Measurements from ENCODE around the gene FAM13A.
A peak's percentile ranks its signal among the peaks of the same experiment; 100 is the strongest.

FAM13A gene

DNA sequence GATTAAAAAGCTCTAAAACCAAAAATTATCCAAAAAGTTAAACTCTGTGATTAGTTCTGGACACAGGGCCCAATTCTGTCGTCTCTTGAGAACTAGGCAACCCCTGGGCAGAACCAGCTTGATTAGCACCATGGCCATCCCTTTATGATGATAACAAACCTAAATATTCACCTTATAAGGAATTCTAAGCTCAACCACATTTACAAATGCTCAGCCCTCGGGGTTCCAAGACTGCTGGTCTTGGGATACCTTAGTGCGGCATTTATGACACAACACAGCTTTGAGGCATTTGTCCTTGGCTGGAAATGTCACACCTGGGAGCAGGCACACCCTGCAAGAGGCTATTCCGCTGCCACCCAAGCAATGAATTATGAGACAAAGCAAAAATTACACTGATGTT is 331.8 kb downstream of the FAM13A start:
- no peak for DNase-seq (ENCODE audit: low read depth in 2 of 3, low spot score in 1 of 3)

DNA sequence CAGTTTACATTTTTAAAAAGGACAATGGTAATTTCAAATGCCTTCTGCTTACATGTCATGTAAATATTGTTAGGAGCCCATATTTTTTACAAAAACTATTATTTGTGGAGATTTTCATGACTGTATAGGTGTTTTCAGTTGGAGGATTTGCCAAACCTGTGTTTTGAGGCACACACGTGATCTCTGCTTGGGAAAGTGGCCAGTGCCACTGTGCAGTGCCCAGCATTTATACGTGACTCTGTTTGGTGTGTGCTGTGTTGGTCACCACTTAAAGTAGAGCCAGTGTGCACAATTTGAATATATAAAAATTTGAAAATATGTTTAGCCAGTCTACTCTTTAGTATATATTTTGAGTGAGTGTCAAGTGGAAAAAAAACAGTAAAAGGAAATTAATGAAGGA is 332.6 kb downstream of the FAM13A start:
- no peak for DNase-seq (ENCODE audit: low read depth in 2 of 3, low spot score in 1 of 3)

DNA sequence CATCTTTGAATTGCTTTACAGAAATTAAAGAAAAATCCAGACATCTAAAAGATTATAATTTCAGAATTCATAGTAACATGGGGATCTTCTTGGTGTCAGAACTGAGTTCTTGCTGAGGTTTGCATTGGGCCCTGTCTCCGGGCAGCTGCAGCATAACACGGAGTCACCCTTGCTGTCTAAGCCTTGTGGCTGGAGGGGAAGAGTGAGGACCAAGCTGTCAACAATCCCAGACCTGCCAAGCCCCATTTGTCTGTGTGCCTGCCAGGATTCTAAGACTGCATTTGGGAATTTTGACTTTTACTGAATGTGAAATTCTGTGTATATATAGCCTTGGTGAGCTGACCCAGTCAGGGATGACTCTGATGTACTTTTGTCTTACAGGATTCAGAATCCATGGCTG is 334.2 kb downstream of the FAM13A start:
- DNase-seq (ENCODE audit: low read depth in 2 of 3, low spot score in 1 of 3) = no peak

DNA sequence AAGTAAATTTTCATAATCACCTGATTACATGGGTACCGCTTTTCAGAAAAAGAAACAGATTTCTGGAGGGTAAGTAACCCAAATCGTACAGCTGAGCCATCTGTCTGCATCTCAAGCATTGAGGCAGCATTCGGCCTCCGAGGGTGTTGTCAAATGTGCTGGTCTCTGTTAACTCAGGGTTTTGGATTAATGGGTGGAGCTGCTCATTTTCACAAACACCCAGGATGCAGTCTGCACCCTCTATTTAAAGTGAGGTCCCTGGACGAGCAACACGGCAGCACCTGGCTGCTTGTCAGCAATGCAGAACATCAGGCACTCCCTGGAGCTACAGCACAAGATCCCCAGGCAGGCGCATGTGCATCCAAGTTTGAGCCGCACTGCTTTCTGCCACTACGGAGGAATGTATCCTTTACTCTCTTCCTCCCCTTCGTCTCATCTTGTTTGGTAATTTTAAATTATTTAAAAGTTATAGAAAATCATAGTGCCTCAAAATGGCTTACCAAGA is 334.7 kb downstream of the FAM13A start:
- DNase-seq (ENCODE audit: low read depth in 2 of 3, low spot score in 1 of 3) = no peak

DNA sequence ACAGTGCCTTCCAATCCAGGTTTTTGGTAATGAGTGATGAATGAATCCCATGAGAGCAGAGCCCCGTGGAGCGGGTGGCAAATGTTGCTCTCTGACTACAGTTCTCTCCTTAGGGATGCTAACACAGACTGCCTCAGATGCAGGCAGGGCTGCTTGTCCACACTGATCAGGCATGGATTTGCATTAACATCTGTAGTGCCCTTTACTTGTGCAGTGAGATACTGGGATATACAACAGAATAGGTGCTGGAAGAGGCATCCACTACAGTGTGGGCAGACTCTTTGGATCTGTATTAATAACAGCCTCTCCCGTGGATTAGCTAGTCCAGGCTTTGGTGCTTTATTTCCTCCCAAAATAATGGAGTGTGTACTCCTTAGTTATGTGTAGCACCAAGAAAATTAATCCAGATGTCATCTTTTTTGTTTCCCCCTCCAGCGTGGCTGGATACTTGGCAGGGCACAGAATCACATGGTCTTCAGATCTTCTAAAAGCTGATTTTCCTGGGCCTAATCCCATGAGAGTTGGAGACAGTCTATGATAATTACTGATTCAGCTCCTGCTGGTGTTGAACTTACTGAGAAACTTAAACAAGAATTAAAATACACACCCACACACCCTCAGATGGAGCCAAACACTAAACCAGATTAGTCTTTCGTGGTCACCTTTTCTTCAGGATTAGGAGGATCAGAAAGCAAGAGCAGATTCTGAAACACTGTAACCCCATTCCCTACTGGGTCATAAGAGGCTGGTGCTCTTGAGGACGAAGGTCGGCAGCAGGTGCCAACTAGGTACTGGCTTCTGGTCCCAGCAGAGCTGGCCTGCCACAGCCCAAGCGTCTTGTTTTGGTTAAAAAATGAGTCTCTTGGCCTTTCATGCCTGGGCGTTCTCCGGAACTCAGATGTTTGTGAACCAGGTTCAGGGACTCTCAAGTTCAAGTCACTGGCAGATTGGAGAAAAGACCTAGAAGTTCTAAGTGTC is 336.2 kb downstream of the FAM13A start:
- no peak for DNase-seq (ENCODE audit: low read depth in 2 of 3, low spot score in 1 of 3)

DNA sequence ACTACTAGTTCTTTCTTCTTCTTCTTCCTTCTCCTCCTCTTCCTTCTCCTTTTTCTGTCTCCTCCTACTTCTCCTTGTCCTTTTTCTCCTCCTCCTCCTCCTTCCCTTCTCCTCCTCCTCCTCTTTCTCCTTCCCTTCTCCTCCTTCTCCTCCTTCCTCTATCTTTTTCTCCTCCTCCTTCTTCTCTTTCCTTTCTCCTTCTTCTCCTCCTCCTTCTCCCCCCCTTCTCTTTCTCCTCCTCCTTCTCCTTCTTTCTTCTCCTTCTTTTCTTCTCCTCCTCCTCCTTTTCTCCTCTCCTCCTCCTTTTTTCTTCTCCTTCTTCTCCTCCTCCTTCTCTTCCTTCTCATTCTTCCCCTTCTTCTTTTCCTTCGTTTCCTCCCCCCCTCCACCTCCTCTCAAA is 337.6 kb downstream of the FAM13A start:
- no peak for DNase-seq (ENCODE audit: low read depth in 2 of 3, low spot score in 1 of 3)

DNA sequence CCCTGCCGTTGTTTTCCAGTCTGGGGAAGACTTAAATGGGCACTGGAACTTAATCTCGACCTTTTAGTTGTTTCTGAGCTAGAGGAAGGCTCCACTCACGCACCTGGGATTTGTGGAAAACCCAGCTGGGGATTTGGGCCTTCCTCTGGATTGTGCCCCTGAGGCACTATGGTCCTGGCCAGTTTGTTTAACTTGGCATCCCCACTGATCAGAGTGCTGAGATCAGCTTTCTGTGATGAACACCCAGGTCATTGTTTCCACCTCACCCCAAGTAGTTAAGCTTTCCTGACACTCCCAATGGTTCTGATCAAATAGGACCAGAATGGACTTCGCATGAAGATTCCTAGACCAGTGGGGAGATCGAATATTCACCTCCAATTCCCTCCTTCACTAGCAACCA is 338.9 kb downstream of the FAM13A start:
- no peak for DNase-seq (ENCODE audit: low read depth in 2 of 3, low spot score in 1 of 3)

DNA sequence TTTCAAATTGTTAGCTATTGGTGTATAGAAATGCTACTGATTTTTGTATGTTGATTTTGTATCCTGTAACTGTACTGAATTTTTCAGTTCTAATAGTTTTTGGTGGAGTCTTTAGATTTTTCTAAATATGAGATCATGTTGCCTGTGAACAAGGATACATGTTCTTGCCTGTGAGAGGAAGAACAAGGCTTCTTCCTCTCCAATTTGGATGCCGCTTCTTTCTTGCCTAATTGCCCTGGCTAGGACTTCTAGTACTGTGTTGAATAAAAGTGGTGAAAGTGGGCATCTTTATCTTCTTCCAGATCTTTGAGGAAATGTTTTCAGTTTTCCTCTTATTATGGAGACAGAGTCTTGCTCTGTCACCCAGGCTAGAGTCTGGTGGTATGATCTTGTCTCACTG is 343.2 kb downstream of the FAM13A start:
- DNase-seq (ENCODE audit: low read depth in 2 of 3, low spot score in 1 of 3) = no peak

DNA sequence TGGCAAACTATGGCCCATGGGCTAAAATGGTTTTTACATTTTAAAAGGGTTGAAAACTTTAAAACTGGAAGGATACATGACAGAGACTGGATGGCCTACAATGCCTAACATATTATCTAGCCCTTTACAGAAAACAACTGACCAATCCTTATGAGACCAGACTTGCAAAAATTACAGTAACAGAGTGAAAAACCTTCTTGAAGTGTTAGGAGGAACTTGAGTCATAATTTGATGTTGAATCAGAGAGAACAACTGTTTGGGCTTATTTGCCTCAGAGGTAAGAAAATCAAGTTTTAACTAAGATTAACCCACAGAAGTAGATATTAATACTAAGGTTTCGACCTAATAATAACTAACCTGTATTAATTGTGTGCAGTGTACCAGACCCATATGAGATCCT is 347.0 kb downstream of the FAM13A start:
- DNase-seq (ENCODE audit: low read depth in 2 of 3, low spot score in 1 of 3) = no peak

DNA sequence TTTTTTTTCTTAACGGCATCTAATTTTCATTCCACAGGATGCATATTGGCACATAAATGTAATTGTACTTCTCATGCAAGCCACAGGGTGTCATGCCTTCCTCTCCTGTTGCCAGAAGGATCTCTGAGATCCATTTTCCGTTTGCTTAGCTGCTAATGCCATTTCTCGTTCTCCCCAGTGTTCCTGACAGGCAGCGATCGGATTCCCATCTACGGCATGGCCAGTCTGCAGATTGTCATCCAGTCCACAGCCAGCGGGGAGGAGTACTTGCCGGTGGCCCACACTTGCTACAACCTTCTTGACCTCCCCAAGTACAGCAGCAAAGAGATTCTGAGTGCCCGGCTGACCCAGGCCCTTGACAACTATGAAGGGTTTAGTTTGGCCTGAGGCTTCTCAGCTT is 350.4 kb downstream of the FAM13A start:
- DNase-seq (ENCODE audit: low read depth in 2 of 3, low spot score in 1 of 3) = no peak

DNA sequence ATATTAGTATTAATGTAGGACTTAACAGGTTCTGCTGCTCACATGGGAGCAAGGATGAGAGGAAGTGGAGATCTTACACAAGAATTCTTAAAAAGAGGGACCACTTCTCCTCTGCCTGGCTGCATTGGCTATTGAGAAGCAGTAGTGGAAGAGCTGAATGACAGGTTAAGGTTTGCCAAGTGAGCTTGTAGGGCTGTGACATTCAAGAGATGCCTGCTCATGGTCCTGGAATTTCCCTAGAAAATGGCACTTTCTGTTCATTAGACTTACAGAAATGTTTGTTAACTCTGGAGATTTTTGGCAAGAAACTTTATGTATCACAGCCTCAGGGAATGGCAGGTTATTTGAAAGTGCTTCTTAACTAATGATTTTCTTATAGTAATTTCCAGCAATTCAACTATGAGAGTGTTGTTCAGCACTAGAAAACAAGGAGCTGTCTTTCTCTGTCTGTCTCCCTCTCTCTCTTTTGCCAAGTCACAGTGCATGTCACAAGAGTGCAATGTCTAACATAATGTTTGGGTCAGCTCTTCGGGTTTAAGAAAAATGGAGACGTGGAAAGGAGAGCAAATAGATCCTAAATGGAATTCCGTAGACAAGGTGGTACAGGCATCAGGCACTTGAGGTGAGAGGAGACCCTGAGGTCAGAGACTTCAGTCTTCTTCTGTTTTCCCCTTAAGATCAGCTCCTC is 351.0 kb downstream of the FAM13A start:
- DNase-seq (ENCODE audit: low read depth in 2 of 3, low spot score in 1 of 3) = no peak

DNA sequence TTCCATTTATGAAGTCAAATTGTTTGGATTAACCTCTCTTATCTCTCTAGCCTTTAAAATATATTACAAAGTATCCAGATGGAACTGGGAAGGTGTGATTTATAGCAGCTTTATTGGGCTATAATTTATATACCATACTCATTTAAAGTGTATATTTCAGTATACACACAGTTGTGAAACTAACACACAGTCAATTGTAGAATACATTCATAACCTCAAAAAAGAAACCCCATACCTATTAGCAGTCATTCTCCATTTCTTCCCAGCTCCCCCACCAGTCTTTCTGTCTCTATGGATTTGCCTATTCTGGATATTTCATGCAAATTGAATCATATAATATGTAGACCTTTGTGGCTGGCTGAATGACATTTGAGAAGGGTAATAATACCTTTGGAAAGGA is 351.8 kb downstream of the FAM13A start:
- no peak for DNase-seq (ENCODE audit: low read depth in 2 of 3, low spot score in 1 of 3)

DNA sequence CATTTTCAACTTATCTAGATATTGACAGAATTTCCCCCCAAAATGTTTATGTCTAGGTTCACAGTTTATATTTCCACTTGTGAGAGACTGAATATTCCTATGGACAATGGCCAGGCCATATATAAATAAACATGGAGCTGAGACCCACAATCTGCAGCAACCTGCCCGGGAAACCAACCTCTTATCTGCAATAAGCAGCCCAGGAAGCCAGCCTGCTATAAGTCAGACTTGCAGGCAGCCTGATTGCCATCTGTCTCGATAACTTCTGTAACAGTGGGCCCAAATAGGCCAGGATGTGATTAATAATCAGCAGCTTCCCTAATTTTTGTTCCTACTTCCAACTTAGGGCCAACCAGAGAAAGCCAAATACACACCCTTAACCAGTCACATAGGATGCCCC is 354.2 kb downstream of the FAM13A start:
- DNase-seq (ENCODE audit: low read depth in 2 of 3, low spot score in 1 of 3) = no peak

DNA sequence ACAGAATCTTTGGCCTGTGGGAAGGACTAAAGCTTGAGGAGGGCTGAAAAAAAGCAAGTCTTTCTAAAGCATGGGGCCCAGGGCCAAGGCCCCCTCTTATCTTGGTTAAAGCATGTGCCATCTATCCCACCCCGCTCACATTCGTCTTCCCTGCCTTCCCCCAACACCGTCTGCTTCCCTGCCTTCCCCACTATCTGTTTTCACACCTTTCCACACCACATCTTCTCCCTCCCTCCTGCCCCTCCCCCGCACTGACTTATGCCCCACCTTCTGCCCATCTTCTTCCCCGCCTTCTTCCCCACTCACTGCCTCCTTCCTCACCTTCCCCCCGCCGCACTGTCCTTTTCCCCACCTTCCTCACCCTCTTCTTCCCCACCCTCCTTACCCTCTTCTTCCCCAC is 358.5 kb downstream of the FAM13A start:
- DNase-seq (ENCODE audit: low read depth in 2 of 3, low spot score in 1 of 3) = no peak

DNA sequence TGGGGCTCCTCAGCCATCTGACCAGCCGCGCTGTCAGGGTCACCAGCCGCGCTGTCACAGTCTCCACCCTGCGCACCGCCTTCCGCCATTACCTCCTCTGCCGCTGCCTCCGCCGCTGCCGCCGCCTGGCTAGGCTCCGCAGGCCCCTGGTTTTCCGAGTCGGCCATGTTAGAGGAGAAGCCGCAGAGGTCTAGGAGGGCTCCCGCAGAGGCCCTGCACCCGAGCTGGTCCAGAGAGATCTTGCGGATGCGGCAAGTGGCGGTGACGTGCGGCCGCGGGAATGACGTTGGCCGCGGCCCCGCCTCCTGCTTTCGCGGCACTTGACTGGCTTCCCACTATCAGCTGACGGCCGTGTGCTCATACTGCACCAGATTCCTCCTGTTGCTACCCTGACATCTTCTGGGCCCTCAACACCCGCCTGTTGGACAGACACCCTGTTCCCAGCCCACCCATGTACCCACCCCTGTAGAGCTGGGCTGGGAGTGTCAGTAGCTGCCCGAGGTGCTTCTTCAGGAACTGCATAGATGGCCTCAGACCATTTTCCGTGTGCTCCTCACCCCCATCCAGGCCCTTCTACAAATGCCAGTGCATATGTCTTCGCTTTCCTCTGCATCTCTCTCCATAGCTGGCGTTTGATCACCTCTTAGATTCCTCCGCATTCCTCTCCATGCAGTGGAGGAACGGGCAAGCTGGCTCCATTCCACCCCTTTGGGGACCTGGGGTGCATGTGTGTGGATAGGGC is 359.2 kb downstream of the FAM13A start, which contains the start of gene NAP1L5:
TSS of gene NAP1L5 (minus strand) at position 242 of the 742 bp plus-strand sequence. CDS start at position 167, 75 bp downstream.
- DNase-seq (ENCODE audit: low read depth in 2 of 3, low spot score in 1 of 3) = peak; percentile 30 to 55 (median 40)

DNA sequence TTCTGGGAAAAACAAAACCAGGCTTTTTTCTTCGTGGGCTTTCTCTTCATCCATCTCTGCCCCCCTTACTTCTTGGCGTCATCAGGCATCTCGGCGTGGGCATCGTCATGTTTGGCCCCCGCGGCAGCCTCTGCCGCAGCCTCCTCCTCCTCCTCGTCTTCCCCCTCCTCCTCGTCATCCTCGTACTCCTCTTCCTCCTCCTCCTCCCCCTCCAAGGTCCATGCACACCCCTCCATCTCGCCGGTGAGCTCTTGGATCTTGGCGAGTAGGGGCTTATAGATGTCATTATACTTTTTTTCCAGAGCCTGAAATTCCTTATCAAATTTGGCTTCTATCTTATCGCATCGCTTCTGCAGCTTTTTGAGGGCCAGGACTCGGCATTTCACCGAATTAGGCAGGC is 359.8 kb downstream of the FAM13A start:
- no peak for DNase-seq (ENCODE audit: low read depth in 2 of 3, low spot score in 1 of 3)

DNA sequence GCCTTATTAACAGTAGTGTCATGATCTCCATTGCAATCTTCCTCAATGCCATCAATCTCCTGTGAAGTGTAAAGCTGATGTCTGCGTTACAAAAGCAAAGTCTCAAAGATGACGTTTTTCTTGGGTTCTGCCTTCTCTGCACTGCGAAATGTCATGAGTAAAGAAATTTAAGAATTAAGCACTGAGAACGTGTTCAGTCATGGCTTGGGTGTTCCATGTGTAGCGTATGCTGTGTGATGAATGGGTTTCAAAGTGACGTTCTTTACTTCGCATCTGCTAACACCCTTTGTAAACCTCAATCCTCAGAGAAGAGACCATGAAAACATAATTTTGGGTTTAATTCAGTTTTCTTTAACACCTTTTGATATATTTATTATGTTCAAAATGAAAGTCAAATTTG is 360.4 kb downstream of the FAM13A start:
- no peak for DNase-seq (ENCODE audit: low read depth in 2 of 3, low spot score in 1 of 3)

DNA sequence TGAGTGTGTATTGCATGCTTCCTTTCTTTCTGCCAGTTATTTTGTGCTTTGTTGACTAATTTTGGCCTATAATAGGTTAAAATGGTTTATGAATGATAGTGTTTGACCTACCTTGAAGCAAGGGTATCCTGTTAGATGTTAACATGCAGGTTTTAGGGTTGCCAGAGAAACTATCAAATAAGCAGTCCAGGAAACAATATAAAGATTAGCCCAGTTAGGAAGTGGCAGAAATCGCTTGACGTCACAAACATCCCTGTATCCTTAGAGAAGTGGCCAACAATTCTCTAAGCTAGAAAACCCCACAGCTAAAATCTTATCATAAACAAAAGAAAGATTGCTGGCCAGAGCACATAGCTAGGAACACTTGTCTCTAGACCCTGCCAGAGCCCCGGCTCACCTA is 363.2 kb downstream of the FAM13A start:
- no peak for DNase-seq (ENCODE audit: low read depth in 2 of 3, low spot score in 1 of 3)

DNA sequence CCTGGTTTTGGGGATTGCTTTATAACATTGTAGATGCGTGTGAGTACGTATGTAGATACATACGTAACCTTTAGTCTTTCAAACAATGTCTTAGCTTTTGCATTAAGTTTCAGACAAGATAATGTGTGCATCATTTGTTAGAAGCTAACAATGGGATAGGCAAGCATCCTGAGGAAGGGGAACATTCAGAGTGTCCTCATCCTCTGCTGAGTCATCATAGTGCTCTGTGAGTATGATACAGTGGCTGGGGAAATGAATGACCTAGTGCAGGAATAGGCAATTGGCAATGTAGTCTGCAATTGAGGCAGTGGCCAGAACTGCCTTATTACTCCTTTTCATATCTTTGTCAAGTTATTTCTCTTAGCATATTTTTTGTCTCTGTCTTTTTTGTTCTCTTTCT is 366.6 kb downstream of the FAM13A start:
- DNase-seq (ENCODE audit: low read depth in 2 of 3, low spot score in 1 of 3) = no peak

DNA sequence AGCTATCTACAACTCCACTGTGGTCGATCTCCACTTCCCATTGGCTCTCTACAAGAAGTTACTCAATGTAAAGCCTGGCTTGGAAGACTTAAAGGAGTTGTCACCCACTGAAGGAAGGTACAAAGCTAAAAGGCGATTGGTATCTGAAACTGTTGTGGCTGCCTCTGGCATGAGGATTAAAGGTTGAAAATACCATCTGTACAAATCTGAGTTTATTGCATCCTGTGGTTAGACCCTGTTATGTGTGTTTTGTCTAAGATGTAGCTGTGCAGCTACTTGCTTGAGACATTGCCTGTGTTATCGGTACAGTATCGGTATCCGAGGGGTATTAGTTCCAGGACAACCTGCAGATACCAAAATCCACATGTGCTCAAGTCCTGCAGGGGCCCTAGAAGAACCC is 375.8 kb downstream of the FAM13A start:
- DNase-seq (ENCODE audit: low read depth in 2 of 3, low spot score in 1 of 3) = no peak

Data from stimulated activated CD4-positive, alpha-beta T cell treated with anti-CD3 and anti-CD28 coated beads, Interleukin-12 subunit alpha, Interleukin-12 subunit beta, amount 100 ng/mL, for 48 hours (primary cell).